ENCODE results near the gene NUPR2.
"Not testable (repeated sequence)": the region's sequence is repeated elsewhere in the genome, so short reads cannot be mapped to it uniquely, and the experiment has no call there.

NUPR2 gene, protein sequence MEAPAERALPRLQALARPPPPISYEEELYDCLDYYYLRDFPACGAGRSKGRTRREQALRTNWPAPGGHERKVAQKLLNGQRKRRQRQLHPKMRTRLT

GRCh38 chr7:56115852-56116538 is at the start of gene NUPR2:
TSS of gene NUPR2 (minus strand) at chr7:56116417. CDS start at chr7:56116314, 103 bp downstream.
- no peak for DNase-seq (ENCODE audit: low read depth in 2 of 2)

DNA sequence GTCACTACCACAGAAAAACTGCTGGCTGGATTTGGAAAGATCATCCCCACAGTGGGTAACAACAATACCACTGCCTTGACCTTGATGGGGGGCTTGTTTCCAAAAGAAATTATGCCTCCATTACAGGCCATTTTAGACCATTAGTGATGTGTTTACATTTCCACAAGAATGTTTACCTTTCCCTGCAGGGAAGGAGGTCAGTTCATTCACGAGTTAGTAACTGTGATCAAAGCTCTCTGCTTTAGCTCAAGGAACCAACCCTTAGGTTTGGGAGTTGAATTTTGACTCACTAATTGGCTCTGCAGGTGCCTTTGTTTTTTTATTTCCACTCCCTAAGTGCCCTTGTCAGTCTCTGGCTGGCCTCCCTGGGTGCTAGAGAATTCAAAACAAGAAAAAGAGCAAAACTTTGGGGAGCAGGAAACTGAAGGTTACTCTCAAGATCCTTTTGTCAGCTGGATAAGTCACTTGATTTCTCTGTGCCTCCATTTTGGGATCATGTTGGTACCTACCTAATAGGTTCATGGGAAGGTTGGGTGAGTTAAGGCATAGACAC is 41.1 kb upstream of the NUPR2 start:
- no peak for DNase-seq (ENCODE audit: low read depth in 2 of 2)

DNA sequence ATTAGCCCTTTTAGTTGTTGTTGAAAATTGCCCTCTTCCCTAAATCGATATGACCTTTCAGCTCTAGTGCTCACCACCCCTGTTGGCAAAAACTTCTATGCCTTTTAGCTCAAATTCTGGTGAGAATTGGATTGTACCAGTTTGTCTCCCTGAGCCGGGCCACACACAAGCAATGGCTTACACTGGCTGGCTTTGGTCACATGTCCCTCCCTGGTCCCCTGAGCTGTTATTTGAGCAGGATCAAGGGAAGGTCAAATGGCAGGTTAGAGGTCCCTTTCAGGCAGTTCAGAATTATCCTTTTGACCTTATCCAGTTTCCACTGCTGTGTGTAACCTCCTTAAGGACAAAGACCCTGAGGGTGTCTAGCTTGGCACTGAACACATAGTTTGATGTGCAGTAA is 14.8 kb upstream of the NUPR2 start:
- not testable (repeated sequence) for DNase-seq (ENCODE audit: low read depth in 2 of 2)

DNA sequence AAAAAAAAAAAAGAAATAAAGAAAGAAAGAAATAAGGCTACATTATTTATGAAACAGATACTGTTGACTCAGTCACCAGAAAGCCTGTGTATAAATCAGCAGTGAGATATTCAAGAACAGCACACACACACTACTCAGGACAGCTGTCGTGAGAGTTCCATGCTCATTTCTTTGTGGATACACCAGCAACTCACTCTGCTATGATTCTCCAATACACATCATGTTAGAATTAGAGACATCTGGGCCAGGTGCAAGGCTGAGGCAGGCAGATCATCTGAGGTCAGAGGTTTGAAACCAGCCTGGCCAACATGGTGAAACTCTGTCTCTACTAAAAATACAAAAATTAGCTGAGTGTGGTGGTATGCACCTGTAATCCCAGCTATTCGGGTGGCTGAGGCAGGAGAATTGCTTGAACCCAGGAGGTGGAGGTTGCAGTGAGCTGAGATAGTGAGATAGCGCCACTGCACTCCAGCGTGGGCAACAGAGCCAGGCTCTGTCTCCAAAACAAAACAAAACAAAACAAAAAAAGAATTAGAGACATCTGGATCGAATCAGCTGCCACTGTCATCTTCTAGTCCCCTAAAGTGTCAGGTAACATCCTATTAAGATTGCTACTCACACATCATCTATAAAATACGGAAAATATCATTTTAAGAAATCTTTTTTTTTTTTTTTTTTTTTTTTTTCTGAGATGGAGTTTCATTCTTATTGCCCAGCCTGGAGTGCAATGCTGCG is 11.2 kb upstream of the NUPR2 start:
- no peak for DNase-seq (ENCODE audit: low read depth in 2 of 2)

- no peak for DNase-seq (ENCODE audit: low read depth in 2 of 2)
These were observed 9.6 kb upstream of the NUPR2 start for GRCh38 chr7:56125831-56126230.

DNA sequence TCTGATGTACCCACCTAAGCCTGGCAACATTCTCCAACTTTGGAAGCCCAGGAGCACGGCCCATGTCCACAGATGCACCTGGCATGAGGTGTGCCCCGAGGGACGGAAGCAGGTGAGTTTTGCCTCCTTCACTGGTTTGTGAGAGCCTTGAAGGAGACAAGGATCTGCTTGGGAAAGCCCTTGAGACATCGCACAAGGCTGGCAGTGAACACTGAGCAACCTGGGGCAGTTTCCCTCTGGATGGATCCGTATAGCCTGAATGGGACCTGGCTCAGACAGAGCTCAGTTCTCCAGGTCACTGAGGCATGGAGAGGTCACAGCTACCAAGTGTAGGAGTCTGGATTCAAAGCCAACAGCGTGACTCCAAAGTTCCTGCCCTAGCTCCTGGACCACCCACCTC is 8.8 kb upstream of the NUPR2 start:
- DNase-seq (ENCODE audit: low read depth in 2 of 2), result no peak

- DNase-seq (ENCODE audit: low read depth in 2 of 2), result no peak
These were observed 5.2 kb upstream of the NUPR2 start for GRCh38 chr7:56121440-56121839.

- not testable (repeated sequence) for DNase-seq (ENCODE audit: low read depth in 2 of 2)
These were observed 4.0 kb downstream of the NUPR2 start for GRCh38 chr7:56112244-56112643.

DNA sequence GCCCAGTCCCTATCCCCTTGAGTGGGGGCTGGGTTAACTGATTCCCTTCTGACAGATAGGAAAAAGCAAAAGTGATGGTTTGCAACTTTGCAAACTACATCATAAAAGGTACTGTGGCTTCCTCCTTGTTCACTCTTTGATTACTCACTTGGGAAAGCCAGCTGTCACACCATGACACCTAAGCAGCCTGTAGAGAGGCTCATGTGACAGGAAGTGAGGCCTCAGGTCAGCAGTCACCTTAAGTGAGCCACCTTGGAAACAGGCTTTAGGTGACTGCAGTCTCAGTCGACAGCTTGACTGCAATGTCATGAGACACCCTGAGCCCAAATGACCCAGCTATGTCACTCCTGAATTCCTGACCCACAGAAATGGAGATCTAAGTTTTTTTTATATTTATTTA is 5.6 kb downstream of the NUPR2 start:
- no peak for DNase-seq (ENCODE audit: low read depth in 2 of 2)

GRCh38 chr7:56107954-56108258 is 8.3 kb downstream of the NUPR2 start:
- DNase-seq (ENCODE audit: low read depth in 2 of 2), result no peak

GRCh38 chr7:56106108-56107073 is 9.8 kb downstream of the NUPR2 start, which contains the start of gene CHCHD2:
TSS of gene CHCHD2 (minus strand) at chr7:56106476. CDS start at chr7:56106413, 63 bp downstream.
- DNase-seq (ENCODE audit: low read depth in 2 of 2), result peak; percentile 85 to 87

DNA sequence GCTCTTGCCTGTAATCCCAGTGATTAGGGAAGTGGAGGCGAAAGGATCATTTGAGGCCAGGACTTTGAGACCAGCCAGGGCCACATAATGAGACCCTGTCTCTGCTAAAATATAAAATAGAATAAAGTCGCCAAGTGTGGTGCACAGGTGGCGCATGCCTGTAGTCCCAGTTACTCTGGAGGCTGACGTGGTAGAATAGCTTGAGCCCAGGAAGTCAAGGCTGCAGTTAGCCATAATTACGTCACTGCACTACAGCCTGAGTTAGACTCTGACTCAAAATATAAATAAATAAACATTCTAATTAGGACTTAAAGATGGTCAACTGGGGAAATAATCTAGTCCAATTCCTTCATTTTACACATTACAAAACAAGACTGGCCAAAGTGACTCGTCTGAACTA is 10.7 kb downstream of the NUPR2 start:
- DNase-seq (ENCODE audit: low read depth in 2 of 2), result no peak

DNA sequence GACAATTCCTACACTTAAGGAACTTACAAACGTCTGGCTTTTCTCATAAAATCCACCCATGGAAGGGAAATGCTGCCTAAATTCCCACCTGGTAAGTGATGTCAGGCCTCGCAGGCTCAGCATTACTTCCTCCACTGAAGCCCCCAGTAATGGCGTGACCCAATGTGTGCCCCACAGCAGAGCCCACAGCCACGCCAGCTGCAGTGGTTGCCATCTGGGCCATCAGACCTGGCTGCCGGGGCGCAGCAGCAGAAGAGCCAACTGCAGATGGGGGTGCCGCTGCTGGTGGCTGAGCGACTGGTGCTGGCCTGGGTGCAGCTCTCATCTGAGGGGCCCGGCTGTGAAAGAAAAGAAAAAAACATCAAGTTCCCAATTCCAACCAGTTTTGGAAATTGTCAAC is 12.1 kb downstream of the NUPR2 start:
- not testable (repeated sequence) for DNase-seq (ENCODE audit: low read depth in 2 of 2)

DNA sequence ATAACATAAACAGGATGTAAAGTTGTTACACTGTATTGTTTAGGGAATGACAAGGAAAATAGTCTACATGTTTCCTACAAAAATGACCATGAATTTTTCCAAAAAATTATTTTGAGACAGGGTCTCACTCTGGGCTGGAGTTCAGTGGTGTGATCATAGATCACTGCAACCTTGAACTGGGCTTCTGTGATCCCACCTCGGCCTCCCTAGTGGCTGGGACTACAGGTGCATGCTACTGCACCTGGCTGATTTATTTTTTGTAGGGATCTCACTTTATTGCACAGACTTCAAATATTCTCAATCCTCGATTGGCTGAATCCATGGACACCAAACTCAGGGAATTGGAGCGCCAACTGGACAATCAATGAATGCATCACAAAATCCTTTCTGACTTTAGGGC is 16.6 kb downstream of the NUPR2 start:
- no peak for DNase-seq (ENCODE audit: low read depth in 2 of 2)

- DNase-seq (ENCODE audit: low read depth in 2 of 2), result not testable (repeated sequence)
These were observed 17.8 kb downstream of the NUPR2 start for GRCh38 chr7:56098187-56099008.

DNA sequence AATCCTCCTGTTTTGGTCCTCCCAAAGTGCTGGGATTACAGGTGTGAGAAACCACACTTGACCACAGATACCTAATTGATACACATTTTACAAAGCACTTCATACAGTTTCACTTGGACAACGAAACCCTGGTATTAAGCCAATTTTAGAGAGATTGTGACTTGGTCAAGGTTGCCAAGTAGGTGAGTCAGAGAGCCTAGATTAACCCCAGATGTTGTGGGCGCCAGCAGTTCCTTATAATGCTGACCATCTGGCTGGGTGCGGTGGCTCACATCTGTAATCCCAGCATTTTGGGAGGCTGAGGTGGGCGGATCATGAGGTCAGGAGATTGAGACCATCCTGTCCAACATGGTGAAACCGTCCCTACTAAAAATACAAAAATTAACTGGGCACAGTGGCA is 18.5 kb downstream of the NUPR2 start:
- no peak for DNase-seq (ENCODE audit: low read depth in 2 of 2)

DNA sequence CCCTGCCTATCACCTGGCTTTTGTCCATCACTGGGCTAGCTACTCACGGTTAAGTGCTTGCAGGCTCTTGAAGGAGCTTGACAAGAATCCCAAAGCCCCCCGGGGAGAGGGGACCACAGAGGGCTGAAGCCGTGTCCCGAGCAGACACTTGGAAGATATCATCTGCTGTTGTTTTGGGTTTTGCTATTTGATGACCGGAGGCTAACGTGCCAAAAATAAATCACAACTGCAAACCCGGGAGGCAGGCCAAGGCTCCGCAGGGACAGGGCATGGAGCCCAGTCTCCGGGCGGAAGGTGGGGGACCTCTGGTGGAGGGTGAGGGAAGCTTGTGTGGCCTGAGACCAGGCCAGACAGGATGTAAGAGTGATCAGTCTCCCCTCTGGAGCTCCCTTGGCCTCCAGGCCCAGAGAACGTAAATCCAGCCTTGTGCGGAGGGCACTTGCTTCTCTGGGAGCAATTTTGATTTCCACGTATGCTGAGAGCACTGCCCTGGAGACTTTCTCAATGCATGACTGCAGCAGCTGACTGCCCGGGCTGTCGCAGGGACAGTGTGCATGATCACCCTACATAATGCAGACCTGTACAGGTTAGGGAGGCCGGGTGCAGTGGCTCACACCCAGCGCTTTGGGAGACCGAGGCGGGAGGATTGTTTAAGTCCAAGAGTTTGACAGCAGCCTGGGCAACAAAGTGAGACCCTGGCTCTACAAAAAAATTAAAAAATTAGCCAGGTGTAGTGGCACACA is 23.3 kb downstream of the NUPR2 start, which contains the start of gene PHKG1:
TSS of gene PHKG1 (minus strand) at position 164 of the 743 bp plus-strand sequence. CDS start 4,011 bp downstream, outside the sequence.
- DNase-seq (ENCODE audit: low read depth in 2 of 2), result no peak

GRCh38 chr7:56092388-56092787 is 23.8 kb downstream of the NUPR2 start:
- not testable (repeated sequence) for DNase-seq (ENCODE audit: low read depth in 2 of 2)

GRCh38 chr7:56091591-56091990 is 24.6 kb downstream of the NUPR2 start:
- no peak for DNase-seq (ENCODE audit: low read depth in 2 of 2)

GRCh38 chr7:56087445-56087844 is 28.8 kb downstream of the NUPR2 start:
- DNase-seq (ENCODE audit: low read depth in 2 of 2), result no peak
